ENCODE data around the gene NOC2L.

Gene NOC2L

DNA sequence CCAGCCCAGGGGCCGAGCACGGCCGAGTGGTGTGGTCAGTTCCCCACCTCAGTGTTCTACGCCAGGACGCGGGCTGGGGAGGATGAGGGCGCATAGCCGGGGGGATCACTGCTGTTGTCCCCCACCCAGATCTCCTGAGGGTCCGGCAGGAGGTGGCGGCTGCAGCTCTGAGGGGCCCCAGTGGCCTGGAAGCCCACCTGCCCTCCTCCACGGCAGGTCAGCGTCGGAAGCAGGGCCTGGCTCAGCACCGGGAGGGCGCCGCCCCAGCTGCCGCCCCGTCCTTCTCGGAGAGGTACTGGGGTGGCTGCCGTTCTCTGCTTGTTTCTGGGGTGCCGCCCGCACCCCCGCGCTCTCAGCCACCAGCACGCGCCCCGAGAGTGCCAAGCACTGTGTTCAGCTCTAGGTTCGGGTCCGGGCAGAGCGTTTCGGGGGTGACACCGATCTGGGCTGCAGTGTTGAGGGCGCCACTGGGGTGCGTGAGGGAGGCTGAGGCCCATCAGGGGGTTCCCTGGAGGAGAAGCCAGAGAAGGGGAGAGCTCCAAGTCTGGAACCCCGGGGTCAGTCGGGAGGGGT is 18.0 kb downstream of the NOC2L start:
- H3K4me1 ChIP-seq (ENCODE audit: control insufficient read depth, insufficient read depth, low read length): peaks cover 4% of the 10 kb centered on the region
- H3K9me3 ChIP-seq (ENCODE audit: control insufficient read depth, insufficient read depth, low read length): no peaks in the 10 kb centered on the region
- H3K27me3 ChIP-seq (ENCODE audit: control insufficient read depth, insufficient read depth, low read length): peaks cover 48% of the 10 kb centered on the region
- peak overlapping the region; percentile 49 for H3K4me3 ChIP-seq (ENCODE audit: low read depth, low read length)
- H3K9ac ChIP-seq (ENCODE audit: low read depth, low read length): no peak overlapping the region
- H3K36me3 ChIP-seq (ENCODE audit: control insufficient read depth, insufficient read depth, low read length): peaks cover 13% of the 10 kb centered on the region

DNA sequence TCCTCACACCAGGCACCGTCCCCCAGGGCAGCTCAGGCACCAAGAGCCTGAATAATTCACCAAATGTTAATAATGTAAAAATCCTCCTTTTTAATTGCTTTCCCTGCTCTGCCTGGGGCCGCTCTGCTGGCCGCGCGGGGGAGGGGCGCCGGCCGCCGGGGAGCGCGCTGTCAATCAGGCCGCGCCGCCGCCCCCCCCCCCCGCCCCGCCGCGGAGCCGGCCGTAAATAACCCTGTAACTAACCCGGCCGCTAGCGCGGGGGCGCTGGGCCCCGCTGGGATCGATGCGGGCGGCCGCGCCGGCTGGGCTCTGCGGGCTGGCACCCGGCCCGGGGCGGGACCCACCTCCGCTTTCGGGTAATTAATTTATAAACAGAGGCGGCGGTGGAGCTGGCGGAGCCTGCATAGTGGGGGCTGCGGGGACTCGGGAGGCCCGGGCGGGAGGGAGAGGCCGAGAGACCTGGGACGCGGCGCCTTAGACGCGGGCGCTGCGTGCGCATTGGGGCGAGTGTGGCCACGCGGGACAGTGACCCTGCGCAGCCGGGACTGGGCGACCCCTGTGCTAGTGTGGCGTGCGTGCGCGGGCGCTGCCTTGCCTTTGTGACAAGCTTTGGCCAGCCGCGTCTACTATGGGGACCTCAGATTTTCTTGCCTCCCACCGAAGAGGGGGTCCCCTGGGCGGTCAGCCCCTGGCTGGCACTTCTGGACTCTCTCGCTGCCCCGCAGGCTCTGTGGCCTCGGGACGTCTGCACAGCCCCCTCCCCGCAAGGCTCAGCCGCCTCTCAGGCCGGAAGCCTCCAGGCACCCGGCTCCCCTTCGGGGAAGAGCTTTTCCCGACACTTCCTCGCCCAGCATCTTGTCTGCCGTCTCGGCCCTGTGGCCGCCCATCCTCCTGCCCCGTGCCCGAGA is 18.7 kb downstream of the NOC2L start:
- Histone ChIP-seq H3K27me3 (ENCODE audit: control insufficient read depth, insufficient read depth, low read length) (peaks cover 55% of the 10 kb centered on the region), H3K9ac (ENCODE audit: low read depth, low read length) (no peak overlapping the region), H3K4me1 (ENCODE audit: control insufficient read depth, insufficient read depth, low read length) (peaks cover 4% of the 10 kb centered on the region), H3K36me3 (ENCODE audit: control insufficient read depth, insufficient read depth, low read length) (peaks cover 7% of the 10 kb centered on the region), H3K4me3 (ENCODE audit: low read depth, low read length) (peak overlapping the region; percentile 49), H3K9me3 (ENCODE audit: control insufficient read depth, insufficient read depth, low read length) (no peaks in the 10 kb centered on the region)

DNA sequence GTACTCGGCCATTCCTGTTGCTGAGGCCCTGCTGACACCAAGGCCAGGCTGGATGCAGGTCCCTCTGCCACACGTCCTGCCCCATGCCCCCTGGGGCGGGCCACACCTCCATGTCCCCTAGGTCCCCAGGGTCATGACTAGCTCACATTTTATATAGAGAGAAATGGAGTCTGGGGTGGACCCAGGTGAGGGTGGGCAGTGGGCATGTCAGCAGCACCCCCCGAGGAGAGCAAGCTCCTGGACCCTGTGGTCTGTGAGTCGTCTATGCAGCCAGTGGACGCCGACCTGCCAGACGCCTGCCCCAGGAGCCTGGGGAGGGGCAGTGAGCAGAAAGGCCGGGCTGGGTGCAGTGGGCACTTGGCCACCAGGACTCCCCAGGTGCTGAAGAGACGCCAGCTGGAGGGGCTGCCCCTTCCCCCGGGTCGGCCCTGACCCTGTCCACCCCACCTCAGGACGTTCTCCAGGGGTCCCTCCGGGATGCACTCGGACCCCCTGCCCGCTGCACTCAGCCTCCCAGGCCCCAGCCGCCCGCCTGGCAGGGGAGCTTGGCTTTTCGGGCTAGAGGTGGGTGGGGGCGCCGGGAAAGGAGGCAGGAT is 19.4 kb downstream of the NOC2L start:
- no peaks in the 10 kb centered on the region for H3K9me3 ChIP-seq (ENCODE audit: control insufficient read depth, insufficient read depth, low read length)
- peaks cover 61% of the 10 kb centered on the region for H3K27me3 ChIP-seq (ENCODE audit: control insufficient read depth, insufficient read depth, low read length)
- H3K4me1 ChIP-seq (ENCODE audit: control insufficient read depth, insufficient read depth, low read length): peaks cover 4% of the 10 kb centered on the region
- H3K9ac ChIP-seq (ENCODE audit: low read depth, low read length): no peak overlapping the region
- peaks cover 2% of the 10 kb centered on the region for H3K36me3 ChIP-seq (ENCODE audit: control insufficient read depth, insufficient read depth, low read length)
- peak overlapping the region; percentile 18 for H3K4me3 ChIP-seq (ENCODE audit: low read depth, low read length)

DNA sequence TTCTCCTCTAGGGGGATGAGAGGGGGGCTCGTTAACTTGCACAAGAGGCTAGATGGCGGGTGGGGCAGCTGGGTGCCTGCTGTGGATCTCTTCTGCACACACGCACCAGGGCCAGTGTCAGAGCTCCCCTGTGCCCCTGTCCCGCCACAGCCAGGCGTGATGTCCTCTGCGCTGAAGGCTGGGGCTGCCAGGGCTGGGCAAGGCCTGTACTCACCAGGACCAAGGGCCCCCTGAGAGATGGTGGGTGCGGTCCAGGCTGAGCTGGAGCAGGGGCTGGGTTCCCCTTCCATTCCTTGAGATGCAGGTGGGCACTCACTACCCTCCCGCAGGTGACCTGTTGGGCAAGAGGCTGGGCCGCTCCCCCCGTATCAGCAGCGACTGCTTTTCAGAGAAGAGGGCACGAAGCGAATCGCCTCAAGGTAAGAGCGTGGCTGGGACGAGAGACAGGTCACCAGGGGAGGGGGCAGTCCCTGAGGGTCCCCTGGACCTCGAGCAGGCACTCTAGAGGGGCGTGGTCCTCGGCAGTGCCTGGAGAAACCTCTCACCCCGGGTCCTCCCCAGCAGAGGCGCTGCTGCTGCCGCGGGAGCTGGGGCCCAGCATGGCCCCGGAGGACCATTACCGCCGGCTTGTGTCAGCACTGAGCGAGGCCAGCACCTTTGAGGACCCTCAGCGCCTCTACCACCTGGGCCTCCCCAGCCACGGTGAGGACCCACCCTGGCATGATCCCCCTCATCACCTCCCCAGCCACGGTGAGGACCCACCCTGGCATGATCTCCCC is 20.2 kb downstream of the NOC2L start:
- H3K4me3 ChIP-seq (ENCODE audit: low read depth, low read length): peak overlapping the region; percentile 18
- H3K27me3 ChIP-seq (ENCODE audit: control insufficient read depth, insufficient read depth, low read length): peaks cover 61% of the 10 kb centered on the region
- peaks cover 4% of the 10 kb centered on the region for H3K4me1 ChIP-seq (ENCODE audit: control insufficient read depth, insufficient read depth, low read length)
- H3K9ac ChIP-seq (ENCODE audit: low read depth, low read length): no peak overlapping the region
- peaks cover 2% of the 10 kb centered on the region for H3K36me3 ChIP-seq (ENCODE audit: control insufficient read depth, insufficient read depth, low read length)
- no peaks in the 10 kb centered on the region for H3K9me3 ChIP-seq (ENCODE audit: control insufficient read depth, insufficient read depth, low read length)

GRCh38 chr1:938088-938683 is 20.9 kb downstream of the NOC2L start:
- no peak overlapping the region for H3K9ac ChIP-seq (ENCODE audit: low read depth, low read length)
- H3K9me3 ChIP-seq (ENCODE audit: control insufficient read depth, insufficient read depth, low read length): no peaks in the 10 kb centered on the region
- no peaks in the 10 kb centered on the region for H3K36me3 ChIP-seq (ENCODE audit: control insufficient read depth, insufficient read depth, low read length)
- peak overlapping the region; percentile 13 for H3K4me3 ChIP-seq (ENCODE audit: low read depth, low read length)
- peaks cover 4% of the 10 kb centered on the region for H3K4me1 ChIP-seq (ENCODE audit: control insufficient read depth, insufficient read depth, low read length)
- peaks cover 65% of the 10 kb centered on the region for H3K27me3 ChIP-seq (ENCODE audit: control insufficient read depth, insufficient read depth, low read length)

GRCh38 chr1:937521-937920 is 21.5 kb downstream of the NOC2L start:
- Histone ChIP-seq H3K9me3 (ENCODE audit: control insufficient read depth, insufficient read depth, low read length) (no peaks in the 10 kb centered on the region), H3K36me3 (ENCODE audit: control insufficient read depth, insufficient read depth, low read length) (no peaks in the 10 kb centered on the region), H3K4me3 (ENCODE audit: low read depth, low read length) (no peak overlapping the region), H3K9ac (ENCODE audit: low read depth, low read length) (no peak overlapping the region), H3K4me1 (ENCODE audit: control insufficient read depth, insufficient read depth, low read length) (peaks cover 2% of the 10 kb centered on the region), H3K27me3 (ENCODE audit: control insufficient read depth, insufficient read depth, low read length) (peaks cover 66% of the 10 kb centered on the region)

GRCh38 chr1:936348-937264 is 22.4 kb downstream of the NOC2L start:
- Histone ChIP-seq H3K4me3 (ENCODE audit: low read depth, low read length) (no peak overlapping the region), H3K9ac (ENCODE audit: low read depth, low read length) (no peak overlapping the region), H3K4me1 (ENCODE audit: control insufficient read depth, insufficient read depth, low read length) (peaks cover 2% of the 10 kb centered on the region), H3K9me3 (ENCODE audit: control insufficient read depth, insufficient read depth, low read length) (no peaks in the 10 kb centered on the region), H3K36me3 (ENCODE audit: control insufficient read depth, insufficient read depth, low read length) (no peaks in the 10 kb centered on the region), H3K27me3 (ENCODE audit: control insufficient read depth, insufficient read depth, low read length) (peaks cover 75% of the 10 kb centered on the region)

DNA sequence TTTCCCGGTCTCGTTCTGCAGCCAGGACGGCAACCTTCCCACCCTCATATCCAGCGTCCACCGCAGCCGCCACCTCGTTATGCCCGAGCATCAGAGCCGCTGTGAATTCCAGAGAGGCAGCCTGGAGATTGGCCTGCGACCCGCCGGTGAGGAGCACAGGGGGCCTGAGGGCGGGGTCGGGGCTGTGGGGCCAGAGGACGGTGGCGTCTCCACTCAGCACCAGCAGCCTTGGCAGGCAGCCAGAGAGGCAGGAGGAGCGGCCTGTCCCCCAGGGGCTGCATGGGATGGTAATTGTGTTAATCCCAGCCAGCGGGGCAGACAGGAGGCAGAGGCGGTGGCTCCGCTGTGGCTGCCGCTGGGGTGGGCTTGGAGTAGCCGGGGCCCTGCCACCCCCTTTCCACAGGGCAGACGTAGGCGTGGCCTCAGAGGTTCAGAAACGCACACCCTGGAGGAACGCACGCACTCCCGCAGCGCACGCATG is 23.3 kb downstream of the NOC2L start:
- peaks cover 2% of the 10 kb centered on the region for H3K4me1 ChIP-seq (ENCODE audit: control insufficient read depth, insufficient read depth, low read length)
- peak overlapping the region; percentile 30 for H3K4me3 ChIP-seq (ENCODE audit: low read depth, low read length)
- H3K9me3 ChIP-seq (ENCODE audit: control insufficient read depth, insufficient read depth, low read length): no peaks in the 10 kb centered on the region
- H3K9ac ChIP-seq (ENCODE audit: low read depth, low read length): no peak overlapping the region
- H3K36me3 ChIP-seq (ENCODE audit: control insufficient read depth, insufficient read depth, low read length): no peaks in the 10 kb centered on the region
- peaks cover 77% of the 10 kb centered on the region for H3K27me3 ChIP-seq (ENCODE audit: control insufficient read depth, insufficient read depth, low read length)

DNA sequence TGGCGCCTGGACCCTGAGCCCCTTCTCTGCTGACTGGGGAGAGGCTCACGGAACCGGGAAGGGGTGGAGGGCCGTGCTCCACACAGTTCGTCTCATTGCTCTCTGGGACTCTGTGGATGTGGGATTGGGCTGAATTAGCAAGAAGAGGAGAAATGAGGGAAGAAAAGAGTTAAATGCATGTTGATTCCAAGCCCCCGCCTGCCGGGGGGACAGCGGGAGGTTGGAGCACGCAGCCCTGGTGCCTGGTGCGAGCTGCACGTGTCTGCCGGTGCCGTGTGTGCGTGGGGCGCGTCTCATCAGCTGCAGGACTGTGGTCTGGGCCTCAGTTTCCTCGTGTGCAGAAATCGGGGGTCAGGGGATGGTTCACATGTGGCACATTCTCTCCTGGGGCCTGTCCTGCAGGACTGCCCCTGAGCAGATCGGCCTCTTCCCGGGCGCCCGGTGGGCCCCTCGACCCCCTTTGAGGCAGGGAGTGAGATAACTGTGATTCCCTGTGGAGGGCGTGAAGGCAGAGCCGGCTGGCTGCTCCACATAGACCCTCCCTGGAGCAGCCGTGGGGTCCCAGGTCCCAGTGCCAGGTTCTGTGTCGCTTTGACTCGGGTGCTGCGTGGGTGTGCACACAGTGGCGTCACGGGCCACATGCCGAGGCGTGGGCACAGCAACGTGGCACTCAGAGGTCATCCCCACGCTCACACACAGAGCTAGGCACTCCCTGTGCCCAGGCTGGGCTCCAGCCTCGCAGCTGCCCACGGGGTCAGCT is 23.9 kb downstream of the NOC2L start:
- Histone ChIP-seq H3K9me3 (ENCODE audit: control insufficient read depth, insufficient read depth, low read length) (no peaks in the 10 kb centered on the region), H3K36me3 (ENCODE audit: control insufficient read depth, insufficient read depth, low read length) (peaks cover 3% of the 10 kb centered on the region), H3K4me1 (ENCODE audit: control insufficient read depth, insufficient read depth, low read length) (no peaks in the 10 kb centered on the region), H3K9ac (ENCODE audit: low read depth, low read length) (no peak overlapping the region), H3K4me3 (ENCODE audit: low read depth, low read length) (no peak overlapping the region), H3K27me3 (ENCODE audit: control insufficient read depth, insufficient read depth, low read length) (peaks cover 78% of the 10 kb centered on the region)

GRCh38 chr1:933603-933940 is 25.5 kb downstream of the NOC2L start:
- Histone ChIP-seq H3K4me1 (ENCODE audit: control insufficient read depth, insufficient read depth, low read length) (no peaks in the 10 kb centered on the region), H3K4me3 (ENCODE audit: low read depth, low read length) (no peak overlapping the region), H3K9ac (ENCODE audit: low read depth, low read length) (no peak overlapping the region), H3K9me3 (ENCODE audit: control insufficient read depth, insufficient read depth, low read length) (no peaks in the 10 kb centered on the region), H3K27me3 (ENCODE audit: control insufficient read depth, insufficient read depth, low read length) (peaks cover 78% of the 10 kb centered on the region), H3K36me3 (ENCODE audit: control insufficient read depth, insufficient read depth, low read length) (peaks cover 3% of the 10 kb centered on the region)

Data from iPS-15b (cell line).